D721Med (cell line): ENCODE results near the gene IFT122.

Experiments
- DNase-seq: peaks from one replicate; pipeline ENCODE4 v3.0.0; 2011; ENCODE audit warnings: low spot score; ENCODE audit not compliant: insufficient read length
- FAIRE-seq: peaks from 2 replicates; lab custom pipeline; 2011; peaks lifted over from hg19 to GRCh38; lab: Jason Lieb, UNC
- CTCF ChIP-seq: IDR thresholded peaks from 2 replicates; pipeline ENCODE4 v1.5.1; 2012; ENCODE audit warnings: mild to moderate bottlenecking, control low read depth; ENCODE audit not compliant: insufficient read depth; ENCODE audit errors: missing control alignments

The IFT122 gene

GRCh38 chr3:129522953-129523352, 82.9 kb downstream of the IFT122 start:
- DNase-seq: no peak
- no peak for TF ChIP-seq CTCF
- no peak for FAIRE-seq

DNA sequence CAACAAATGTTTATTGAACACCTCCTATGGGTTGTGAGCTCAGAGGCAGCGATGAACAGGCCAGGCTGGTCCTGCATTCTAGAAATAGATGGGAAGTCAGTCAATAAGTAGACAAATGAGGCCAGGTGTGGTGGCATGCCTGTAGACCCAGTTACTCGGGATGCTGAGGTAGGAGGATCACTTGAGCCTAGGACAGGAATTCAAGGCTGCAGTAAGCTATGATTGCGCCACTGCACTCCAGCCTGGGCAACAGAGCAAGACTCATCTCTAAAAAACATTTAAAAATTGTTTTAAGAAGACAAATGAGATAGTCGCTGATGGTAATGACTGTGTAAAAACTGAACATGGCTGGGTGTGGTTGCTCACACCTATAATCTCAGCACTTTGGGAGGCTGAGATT, 84.1 kb downstream of the IFT122 start:
- no peak for TF ChIP-seq CTCF
- DNase-seq (no peak), FAIRE-seq (no peak)

DNA sequence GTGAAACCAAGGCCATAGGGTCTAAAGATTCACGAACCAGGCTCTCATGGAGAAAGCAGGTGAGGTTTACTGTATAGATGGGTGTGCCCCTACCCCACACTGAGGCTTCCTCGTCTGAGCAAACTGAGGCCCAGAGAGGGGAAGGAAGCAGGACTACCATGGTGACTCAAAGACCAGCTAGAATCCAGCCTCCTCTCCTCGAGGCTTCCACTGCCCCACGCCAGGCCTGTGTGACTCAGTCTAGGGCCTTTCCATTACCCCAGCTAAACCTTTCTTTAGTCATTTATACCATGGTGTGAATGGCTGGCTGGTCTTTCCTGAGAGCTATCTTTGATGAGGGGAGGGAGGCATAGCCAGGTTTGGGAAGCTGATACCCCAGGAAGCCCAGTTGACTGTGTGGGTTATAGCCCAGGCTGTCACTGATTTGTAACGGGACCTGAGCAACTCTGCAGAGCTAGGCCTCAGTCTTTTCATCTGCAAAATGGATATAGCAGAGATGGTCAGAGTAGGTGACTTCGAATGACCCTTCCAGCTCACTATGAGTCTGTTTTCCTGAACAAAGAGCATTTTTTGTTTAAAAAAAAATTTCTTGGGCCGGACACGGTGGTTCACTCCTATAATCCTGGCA, 85.4 kb downstream of the IFT122 start:
- FAIRE-seq (no peak), DNase-seq (no peak)
- TF ChIP-seq CTCF: no peak

- no peak for FAIRE-seq
- DNase-seq: no peak
Observed at GRCh38 chr3:129526121-129526900, 86.3 kb downstream of the IFT122 start.

DNA sequence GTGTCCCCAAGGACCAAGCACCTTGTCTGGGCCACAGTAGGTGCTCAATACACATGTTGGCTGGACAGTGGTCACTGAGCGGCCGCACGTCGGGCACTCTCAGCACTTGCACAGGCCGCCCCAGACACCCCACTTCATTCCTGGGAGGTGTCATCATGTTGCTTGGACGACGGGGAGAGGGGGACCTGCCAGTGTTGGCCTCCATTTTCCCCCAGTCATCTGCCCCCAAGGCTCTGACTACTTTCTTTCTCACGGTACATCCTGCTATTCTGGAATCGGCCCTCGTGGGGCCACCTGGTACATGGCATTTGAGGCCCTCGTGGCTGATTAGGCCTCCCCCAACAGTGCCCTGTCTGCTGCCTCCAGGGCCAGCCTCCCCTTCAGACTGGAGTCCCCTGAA, 87.2 kb downstream of the IFT122 start:
- TF ChIP-seq CTCF: no peak
- DNase-seq (no peak), FAIRE-seq (no peak)

More at GRCh38 chr3:129526121-129526900, 86.3 kb downstream of the IFT122 start:
- no peak for TF ChIP-seq CTCF

DNA sequence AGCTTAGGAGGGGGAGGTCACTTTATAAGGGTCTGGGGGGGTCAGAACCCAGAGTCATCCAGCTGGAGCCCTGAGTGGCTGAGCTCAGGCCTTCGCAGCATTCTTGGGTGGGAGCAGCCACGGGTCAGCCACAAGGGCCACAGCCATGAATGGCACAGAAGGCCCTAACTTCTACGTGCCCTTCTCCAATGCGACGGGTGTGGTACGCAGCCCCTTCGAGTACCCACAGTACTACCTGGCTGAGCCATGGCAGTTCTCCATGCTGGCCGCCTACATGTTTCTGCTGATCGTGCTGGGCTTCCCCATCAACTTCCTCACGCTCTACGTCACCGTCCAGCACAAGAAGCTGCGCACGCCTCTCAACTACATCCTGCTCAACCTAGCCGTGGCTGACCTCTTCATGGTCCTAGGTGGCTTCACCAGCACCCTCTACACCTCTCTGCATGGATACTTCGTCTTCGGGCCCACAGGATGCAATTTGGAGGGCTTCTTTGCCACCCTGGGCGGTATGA, 88.6 kb downstream of the IFT122 start, which contains the start of gene RHO:
Gene RHO, plus strand, starts transcription at position 51 of the 512 bp plus-strand sequence. Its CDS starts 95 bp downstream, at position 146.
- DNase-seq (no peak), FAIRE-seq (no peak)
- TF ChIP-seq CTCF: no peak
